ENCODE data around the gene GNAI3.

GNAI3 gene

GRCh38 chr1:109623601-109624161, 75.3 kb downstream of the GNAI3 start:
- DNase-seq (ENCODE audit: low read depth): no peak
- no peak overlapping the region for H3K4me3 ChIP-seq (ENCODE audit: low read depth, low read length)
- TF ChIP-seq CTCF (conservative IDR thresholded peaks at IDR 0.05; ENCODE audit: low read depth, low read length): no peak

- no peak for DNase-seq (ENCODE audit: low read depth)
- TF ChIP-seq CTCF (conservative IDR thresholded peaks at IDR 0.05; ENCODE audit: low read depth, low read length): no peak
- no peak overlapping the region for H3K4me3 ChIP-seq (ENCODE audit: low read depth, low read length)
Observed at GRCh38 chr1:109624201-109625010, 76.0 kb downstream of the GNAI3 start.

- no peak for TF ChIP-seq CTCF (conservative IDR thresholded peaks at IDR 0.05; ENCODE audit: low read depth, low read length)
- no peak for DNase-seq (ENCODE audit: low read depth)
- H3K4me3 ChIP-seq (ENCODE audit: low read depth, low read length): no peak overlapping the region
Observed at GRCh38 chr1:109625176-109625575, 76.8 kb downstream of the GNAI3 start.

GRCh38 chr1:109625601-109626560, 77.5 kb downstream of the GNAI3 start:
- TF ChIP-seq CTCF (conservative IDR thresholded peaks at IDR 0.05; ENCODE audit: low read depth, low read length): peak; percentile 22
- no peak for DNase-seq (ENCODE audit: low read depth)
- no peak overlapping the region for H3K4me3 ChIP-seq (ENCODE audit: low read depth, low read length)

GRCh38 chr1:109626682-109627408, 78.4 kb downstream of the GNAI3 start:
- no peak for DNase-seq (ENCODE audit: low read depth)
- H3K4me3 ChIP-seq (ENCODE audit: low read depth, low read length): no peak overlapping the region
- no peak for TF ChIP-seq CTCF (conservative IDR thresholded peaks at IDR 0.05; ENCODE audit: low read depth, low read length)

GRCh38 chr1:109627692-109628399, 79.4 kb downstream of the GNAI3 start:
- no peak overlapping the region for H3K4me3 ChIP-seq (ENCODE audit: low read depth, low read length)
- no peak for TF ChIP-seq CTCF (conservative IDR thresholded peaks at IDR 0.05; ENCODE audit: low read depth, low read length)
- no peak for DNase-seq (ENCODE audit: low read depth)
